Right lobe of liver (tissue), 6 donors: ENCODE data around the gene CTCF. TPM values are rescaled to one million over a fixed set of nuclear protein-coding genes. Genes with fewer than 3 reads are reported as not detected.

Experiments
- ATAC-seq, 4 donors: fragments of 200-7000 bp; cut with Tn5 transposase; one replicate each; pipeline ENCODE4 v1.9.1; 2020; ENCODE audit warnings: mild to moderate bottlenecking in 4 of 4, moderate library complexity in 4 of 4
- DNase-seq, 3 donors: peaks; one replicate each; pipeline ENCODE4 v3.0.0-alpha.2; 2020
- H3K27ac ChIP-seq, 3 donors: fragments of 200-600 bp; one replicate each; pipeline ENCODE4 v1.8.0; 2022
- H3K27me3 ChIP-seq, 2 donors: fragments of 200-600 bp; one replicate each; pipeline ENCODE4 v1.8.0; 2022
- H3K36me3 ChIP-seq, 4 donors: fragments of 200-600 bp; sonication (generic) in 1 of 4; one replicate each; pipeline versions ENCODE4 v1.5.1 to v1.8.0; 2017 to 2022; ENCODE audit warnings: control low read depth in 1 of 4
- H3K4me1 ChIP-seq, 4 donors: fragments of 200-600 bp; sonication (generic) in 1 of 4; one replicate each; pipeline versions ENCODE4 v1.5.1 to v1.8.0; 2017 to 2022; ENCODE audit warnings: control low read depth in 1 of 4
- H3K4me3 ChIP-seq, 3 donors: fragments of 200-600 bp; one replicate each; pipeline ENCODE4 v1.8.0; 2022
- H3K9me3 ChIP-seq, 4 donors: fragments of 200-600 bp; sonication (generic) in 1 of 4; one replicate each; pipeline versions ENCODE4 v1.5.1 to v1.8.0; 2017 to 2022; ENCODE audit warnings: control low read depth in 1 of 4
- POLR2A ChIP-seq: fragments of 450-650 bp; IDR thresholded peaks from one replicate; pipeline ENCODE4 v1.6.1; 2017; ENCODE audit warnings: antibody characterized with exemption, mild to moderate bottlenecking
- WGBS: methylation state at CpG from one replicate; pipeline ENCODE4 v1.1.6; 2018; ENCODE audit warnings: low coverage, low lambda C conversion rate; ENCODE audit not compliant: insufficient coverage; ENCODE audit errors: missing lambda C conversion rate; 5-methylcytosine and 5-hydroxymethylcytosine counted together
- intact Hi-C, 2 donors: fragments of 100-400 bp; cut with DNase I; formaldehyde crosslinking; loops; one replicate each; pipeline versions ENCODE4 v1.11.2 to v1.14.1; 2022
- total RNA-seq, 6 experiments: library from RNA; depleted of rRNA in 2 of 6; stranded (reverse); fragments of >200 nt in 2 of 6; fragmentation: NEBNext Ultra II Directional in 3 of 6; extraction: Animal tissue kit (Norgen Biotek cat#: 25700) in 3 of 6; gene quantifications; one replicate each; pipeline versions ENCODE4 v1.1.0 to v1.2.4, GENCODE V29; 2016 to 2023
- TF ChIP-seq, protein P1 (sequence below), 4 donors: fragments of 200-600 bp in 3 of 4; fragments of 450-650 bp in 1 of 4; IDR thresholded peaks; one replicate each; pipeline versions ENCODE4 v1.5.1 to v1.8.0; 2016 to 2022; ENCODE audit warnings: antibody characterized with exemption in 4 of 4, mild to moderate bottlenecking in 2 of 4
- donor health status: DM: no; HTN: yes; CAD: no.
- donor health status: DM: no; HTN: no; CAD: no.
- donor health status: DM: no; HTN: no; CAD: no.
- donor health status: DM: no; HTN: yes; CAD: no.
- donor health status: DM: no; HTN: yes; CAD: no.

CTCF gene
- total RNA-seq, 6 experiments from 2014 or later, result 14.3 to 18.5 (median 17.0) TPM

DNA sequence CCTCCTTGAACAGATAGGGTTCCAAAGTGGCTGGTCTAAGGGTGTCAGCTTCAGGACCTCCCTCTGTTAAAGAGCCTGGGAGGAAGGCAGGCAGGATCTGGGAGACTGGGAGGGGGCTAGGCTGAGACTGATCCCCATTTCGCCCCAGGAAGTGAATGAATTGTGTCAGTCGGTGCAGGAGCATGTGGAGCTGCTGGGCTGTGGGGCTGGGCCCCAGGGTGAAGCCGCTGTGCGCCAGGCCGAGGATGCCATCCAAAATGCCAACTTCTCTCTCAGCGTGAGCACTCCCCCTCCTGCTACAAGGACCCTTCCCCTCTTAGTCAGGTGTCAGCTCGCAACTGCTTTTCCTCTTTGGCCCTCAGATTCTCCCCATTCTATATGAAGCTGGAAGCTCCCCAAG is 88.7 kb downstream of the CTCF start:
- no peaks in the 10 kb centered on the region for H3K36me3 ChIP-seq
- 80% methylated on average over 1 of the region's 7 CpGs for WGBS
- TF ChIP-seq, protein P1, sequence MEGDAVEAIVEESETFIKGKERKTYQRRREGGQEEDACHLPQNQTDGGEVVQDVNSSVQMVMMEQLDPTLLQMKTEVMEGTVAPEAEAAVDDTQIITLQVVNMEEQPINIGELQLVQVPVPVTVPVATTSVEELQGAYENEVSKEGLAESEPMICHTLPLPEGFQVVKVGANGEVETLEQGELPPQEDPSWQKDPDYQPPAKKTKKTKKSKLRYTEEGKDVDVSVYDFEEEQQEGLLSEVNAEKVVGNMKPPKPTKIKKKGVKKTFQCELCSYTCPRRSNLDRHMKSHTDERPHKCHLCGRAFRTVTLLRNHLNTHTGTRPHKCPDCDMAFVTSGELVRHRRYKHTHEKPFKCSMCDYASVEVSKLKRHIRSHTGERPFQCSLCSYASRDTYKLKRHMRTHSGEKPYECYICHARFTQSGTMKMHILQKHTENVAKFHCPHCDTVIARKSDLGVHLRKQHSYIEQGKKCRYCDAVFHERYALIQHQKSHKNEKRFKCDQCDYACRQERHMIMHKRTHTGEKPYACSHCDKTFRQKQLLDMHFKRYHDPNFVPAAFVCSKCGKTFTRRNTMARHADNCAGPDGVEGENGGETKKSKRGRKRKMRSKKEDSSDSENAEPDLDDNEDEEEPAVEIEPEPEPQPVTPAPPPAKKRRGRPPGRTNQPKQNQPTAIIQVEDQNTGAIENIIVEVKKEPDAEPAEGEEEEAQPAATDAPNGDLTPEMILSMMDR (IDR thresholded peaks at IDR 0.05), result no peak
- TF ChIP-seq POLR2A, result no peak
- intact Hi-C loops, result no loop called here
- peaks cover 0 to 5% (median 0%) of the 10 kb centered on the region in 4 donors for H3K4me1 ChIP-seq
- no peaks in the 10 kb centered on the region for H3K9me3 ChIP-seq
- no peak overlapping the region for H3K4me3 ChIP-seq
- H3K27me3 ChIP-seq, result peaks cover 0 to 12% of the 10 kb centered on the region in 2 donors
- DNase-seq, result no peak
- no peak overlapping the region for H3K27ac ChIP-seq
- no peak for ATAC-seq

DNA sequence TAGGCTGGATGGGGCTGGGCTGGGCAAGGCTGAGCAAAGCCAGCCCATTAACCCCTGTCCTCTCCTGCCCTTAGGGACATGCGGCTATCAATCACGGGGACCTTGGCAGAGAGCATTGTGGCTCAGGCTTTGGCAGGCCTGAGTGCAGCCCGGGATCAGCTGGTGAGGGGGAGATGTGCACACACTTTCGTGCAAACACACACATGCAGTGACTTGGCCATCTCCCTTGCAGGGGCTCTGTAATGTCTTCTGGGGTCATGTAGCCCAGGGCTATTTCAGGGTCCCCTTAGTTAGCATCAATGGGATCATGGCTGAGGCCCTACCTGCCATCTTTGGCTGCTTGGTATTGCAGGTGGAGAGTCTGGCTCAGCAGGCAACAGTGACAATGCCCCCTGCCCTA is 89.5 kb downstream of the CTCF start:
- H3K4me1 ChIP-seq, result peaks cover 0 to 5% (median 0%) of the 10 kb centered on the region in 4 donors
- H3K9me3 ChIP-seq, result no peaks in the 10 kb centered on the region
- peaks cover 0 to 12% of the 10 kb centered on the region in 2 donors for H3K27me3 ChIP-seq
- no peak overlapping the region for H3K27ac ChIP-seq
- intact Hi-C loops, result no loop called here
- TF ChIP-seq, protein P1 (IDR thresholded peaks at IDR 0.05), result no peak
- no peak for TF ChIP-seq POLR2A
- ATAC-seq (no peak), DNase-seq (no peak)
- H3K36me3 ChIP-seq, result no peaks in the 10 kb centered on the region
- no peak overlapping the region for H3K4me3 ChIP-seq
- WGBS, result 100% methylated on average over 2 of the region's 4 CpGs

DNA sequence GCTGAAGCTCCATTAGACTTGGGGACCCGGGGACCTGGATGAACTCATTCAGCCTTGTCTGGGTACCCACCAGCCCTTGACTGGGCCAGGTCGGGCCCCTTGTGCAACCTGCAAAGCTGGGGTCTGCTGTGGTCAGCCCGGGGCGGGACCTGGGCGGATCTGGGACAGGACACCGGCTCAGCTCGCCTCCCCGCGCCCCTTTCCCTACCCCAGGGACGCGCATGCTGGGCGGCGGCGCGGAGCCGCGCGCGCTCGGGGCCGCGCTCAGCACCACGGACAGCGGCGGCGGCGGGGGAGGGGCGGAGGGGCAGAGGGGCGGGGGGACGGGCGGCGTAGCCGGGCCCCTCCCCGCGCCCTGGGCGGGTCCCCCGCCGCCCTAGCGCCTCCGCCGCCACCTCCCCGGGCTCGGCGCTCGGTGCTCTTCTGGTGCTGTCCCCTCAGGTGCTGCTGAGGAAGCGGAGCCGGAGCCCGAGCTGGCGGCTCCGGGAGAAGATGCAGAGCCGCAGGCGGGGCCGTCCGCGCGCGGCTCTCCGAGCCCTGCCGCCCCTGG is 90.3 kb downstream of the CTCF start:
- H3K27me3 ChIP-seq, result peaks cover 0 to 12% of the 10 kb centered on the region in 2 donors
- H3K9me3 ChIP-seq, result no peaks in the 10 kb centered on the region
- ATAC-seq (peak in 3 of 4 donors; percentile 4 to 43 (median 13)), DNase-seq (peak in 1 of 3 donors; percentile 42)
- peaks cover 0 to 5% (median 0%) of the 10 kb centered on the region in 4 donors for H3K4me1 ChIP-seq
- H3K4me3 ChIP-seq, result peak overlapping the region in 1 of 3 donors; percentile 27
- WGBS, result no CpG with 5 or more reads among the region's 59 CpGs
- TF ChIP-seq POLR2A, result no peak
- intact Hi-C loops, result no loop called here
- H3K36me3 ChIP-seq, result no peaks in the 10 kb centered on the region
- no peak overlapping the region for H3K27ac ChIP-seq

DNA sequence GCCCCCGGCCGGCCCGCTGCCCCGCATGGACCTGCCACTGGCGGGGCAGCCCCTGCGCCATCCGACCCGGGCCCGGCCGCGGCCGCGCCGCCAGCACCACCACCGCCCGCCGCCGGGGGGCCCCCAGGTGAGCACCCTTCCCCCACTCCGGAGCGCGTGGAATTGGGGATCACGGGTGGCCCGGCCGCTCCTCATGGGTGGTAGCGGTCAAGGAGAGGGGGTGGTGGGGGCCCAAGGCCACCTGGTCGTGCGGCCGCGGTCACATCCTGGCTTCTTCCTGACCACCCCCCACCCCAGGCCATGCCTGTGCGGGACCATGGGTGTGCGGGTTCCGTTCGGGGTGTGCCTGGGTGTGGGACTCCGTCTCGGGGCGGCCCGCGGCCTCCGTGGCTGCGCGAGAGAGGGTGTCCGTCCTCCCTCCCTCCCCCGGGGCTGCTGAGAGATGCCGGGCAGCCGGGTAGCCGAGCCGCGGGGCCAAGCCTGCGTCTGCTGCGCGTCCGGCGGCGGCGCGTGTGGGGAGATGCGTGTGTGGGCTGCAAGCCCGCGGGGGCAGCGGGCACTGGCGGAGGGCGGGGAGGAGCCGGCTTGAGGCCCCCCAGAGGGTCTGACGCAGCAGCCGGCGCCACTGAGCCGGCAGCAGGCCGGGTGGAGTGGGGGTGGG is 90.9 kb downstream of the CTCF start:
- H3K36me3 ChIP-seq, result no peaks in the 10 kb centered on the region
- no peaks in the 10 kb centered on the region for H3K9me3 ChIP-seq
- TF ChIP-seq POLR2A, result no peak
- TF ChIP-seq, protein P1 (IDR thresholded peaks at IDR 0.05), result no peak
- peak in 1 of 3 donors; percentile 42 for DNase-seq
- H3K4me3 ChIP-seq, result peak overlapping the region in 1 of 3 donors; percentile 27
- peaks cover 0 to 12% of the 10 kb centered on the region in 2 donors for H3K27me3 ChIP-seq
- WGBS, result 0% methylated on average over 3 of the region's 68 CpGs
- intact Hi-C loops, result no loop called here
- ATAC-seq, result no peak
- peaks cover 0 to 5% (median 0%) of the 10 kb centered on the region in 4 donors for H3K4me1 ChIP-seq
- H3K27ac ChIP-seq, result no peak overlapping the region

DNA sequence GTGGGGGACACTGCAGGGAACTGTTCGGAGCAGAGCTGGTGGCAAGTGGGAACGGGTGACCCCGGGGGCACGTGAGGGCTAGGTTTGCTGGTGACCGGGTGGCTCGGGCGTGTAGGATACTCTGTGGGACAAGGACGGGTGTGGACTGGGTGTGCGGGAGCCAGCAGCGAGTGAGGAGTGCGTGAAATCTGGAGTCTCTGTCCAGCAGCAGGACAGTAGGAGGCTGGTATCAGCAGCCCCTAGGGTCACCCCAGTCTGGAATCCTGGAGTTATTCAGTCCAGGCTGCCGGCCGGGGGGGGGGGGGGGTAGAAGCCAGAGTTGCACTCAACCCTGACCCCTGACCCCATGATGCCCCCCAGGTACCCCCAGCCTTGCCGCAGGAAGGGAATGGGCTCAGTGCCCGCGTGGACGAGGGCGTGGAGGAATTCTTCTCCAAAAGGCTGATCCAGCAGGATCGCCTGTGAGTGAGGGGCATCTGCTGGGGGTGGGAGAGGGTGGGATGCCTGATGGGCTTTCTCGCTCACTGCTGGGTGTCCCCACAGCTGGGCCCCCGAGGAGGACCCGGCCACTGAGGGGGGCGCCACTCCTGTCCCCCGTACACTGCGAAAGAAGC is 91.6 kb downstream of the CTCF start:
- H3K4me1 ChIP-seq, result peaks cover 0 to 5% (median 0%) of the 10 kb centered on the region in 4 donors
- ATAC-seq, result no peak
- H3K4me3 ChIP-seq, result no peak overlapping the region
- DNase-seq, result no peak
- WGBS, result 0% methylated on average over 1 of the region's 25 CpGs
- TF ChIP-seq, protein P1 (IDR thresholded peaks at IDR 0.05), result no peak
- TF ChIP-seq POLR2A, result no peak
- no peaks in the 10 kb centered on the region for H3K36me3 ChIP-seq
- peaks cover 0 to 12% of the 10 kb centered on the region in 2 donors for H3K27me3 ChIP-seq
- intact Hi-C loops, result no loop called here
- H3K9me3 ChIP-seq, result no peaks in the 10 kb centered on the region
- no peak overlapping the region for H3K27ac ChIP-seq
